ENCODE measurements around the gene CYS1.

CYS1 gene

GRCh38 chr2:10085043-10085667 lies 4.9 kb upstream of the CYS1 start:
- no peak overlapping the region for H3K27ac ChIP-seq
- no peak overlapping the region for H3K4me3 ChIP-seq (IDR thresholded peaks at IDR 0.05; ENCODE audit: insufficient read depth, low read depth, low read length)
- no peaks in the 10 kb centered on the region for H4K20me1 ChIP-seq (ENCODE audit: insufficient read depth)
- H3K79me2 ChIP-seq (ENCODE audit: insufficient read depth, low read depth) = no peaks in the 10 kb centered on the region
- no peak overlapping the region for H2AFZ ChIP-seq (ENCODE audit: low read depth)
- peaks cover 4% of the 10 kb centered on the region for H3K4me1 ChIP-seq (ENCODE audit: low read depth, poor library complexity, severe bottlenecking)
- no peaks in the 10 kb centered on the region for H3K27me3 ChIP-seq (ENCODE audit: insufficient read depth, low read depth)
- no peak overlapping the region for H3K4me2 ChIP-seq
- no peak overlapping the region for H3K9ac ChIP-seq
- TF ChIP-seq, protein P1, sequence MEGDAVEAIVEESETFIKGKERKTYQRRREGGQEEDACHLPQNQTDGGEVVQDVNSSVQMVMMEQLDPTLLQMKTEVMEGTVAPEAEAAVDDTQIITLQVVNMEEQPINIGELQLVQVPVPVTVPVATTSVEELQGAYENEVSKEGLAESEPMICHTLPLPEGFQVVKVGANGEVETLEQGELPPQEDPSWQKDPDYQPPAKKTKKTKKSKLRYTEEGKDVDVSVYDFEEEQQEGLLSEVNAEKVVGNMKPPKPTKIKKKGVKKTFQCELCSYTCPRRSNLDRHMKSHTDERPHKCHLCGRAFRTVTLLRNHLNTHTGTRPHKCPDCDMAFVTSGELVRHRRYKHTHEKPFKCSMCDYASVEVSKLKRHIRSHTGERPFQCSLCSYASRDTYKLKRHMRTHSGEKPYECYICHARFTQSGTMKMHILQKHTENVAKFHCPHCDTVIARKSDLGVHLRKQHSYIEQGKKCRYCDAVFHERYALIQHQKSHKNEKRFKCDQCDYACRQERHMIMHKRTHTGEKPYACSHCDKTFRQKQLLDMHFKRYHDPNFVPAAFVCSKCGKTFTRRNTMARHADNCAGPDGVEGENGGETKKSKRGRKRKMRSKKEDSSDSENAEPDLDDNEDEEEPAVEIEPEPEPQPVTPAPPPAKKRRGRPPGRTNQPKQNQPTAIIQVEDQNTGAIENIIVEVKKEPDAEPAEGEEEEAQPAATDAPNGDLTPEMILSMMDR (conservative IDR thresholded peaks at IDR 0.05; ENCODE audit: low read depth, low read length) = no peak
- H3K36me3 ChIP-seq (ENCODE audit: insufficient read depth) = no peaks in the 10 kb centered on the region

DNA sequence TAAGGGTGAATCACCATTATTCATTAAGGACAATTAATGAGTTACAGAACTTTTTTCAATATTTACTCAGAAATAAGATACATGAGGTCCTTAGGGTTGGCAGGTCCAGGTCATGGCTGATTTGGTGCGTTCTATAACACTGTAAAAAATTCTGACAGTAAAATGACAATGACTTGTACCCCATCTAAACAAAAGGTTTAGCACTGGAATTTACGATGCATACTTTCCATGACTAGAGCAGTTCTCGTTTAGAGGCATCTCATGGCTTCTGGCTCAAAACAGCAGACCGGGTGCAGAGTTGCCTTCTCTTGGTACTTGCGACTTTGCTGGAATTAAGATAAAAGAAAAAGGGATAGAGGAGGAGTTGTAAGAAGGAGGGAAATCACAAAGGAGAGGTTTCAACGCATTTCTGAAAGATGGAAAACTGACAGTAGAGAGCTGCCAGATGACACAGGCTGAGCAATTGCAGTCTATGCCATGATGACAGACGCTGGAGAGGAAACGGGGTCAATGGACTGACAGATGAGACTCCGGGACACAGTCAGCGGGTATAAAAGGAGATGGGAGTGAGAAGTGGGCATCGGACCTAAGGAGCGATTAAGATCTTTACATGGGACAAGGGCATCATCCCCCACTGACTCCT lies 4.1 kb upstream of the CYS1 start:
- Histone ChIP-seq H2AFZ (ENCODE audit: low read depth) (no peak overlapping the region), H3K9ac (no peak overlapping the region), H3K27ac (no peak overlapping the region), H3K79me2 (ENCODE audit: insufficient read depth, low read depth) (no peaks in the 10 kb centered on the region), H3K27me3 (ENCODE audit: insufficient read depth, low read depth) (no peaks in the 10 kb centered on the region), H3K4me1 (ENCODE audit: low read depth, poor library complexity, severe bottlenecking) (peaks cover 4% of the 10 kb centered on the region), H3K36me3 (ENCODE audit: insufficient read depth) (no peaks in the 10 kb centered on the region), H3K4me2 (no peak overlapping the region), H3K4me3 (IDR thresholded peaks at IDR 0.05; ENCODE audit: insufficient read depth, low read depth, low read length) (no peak overlapping the region), H4K20me1 (ENCODE audit: insufficient read depth) (no peaks in the 10 kb centered on the region)
- TF ChIP-seq, protein P1 (conservative IDR thresholded peaks at IDR 0.05; ENCODE audit: low read depth, low read length) = no peak

DNA sequence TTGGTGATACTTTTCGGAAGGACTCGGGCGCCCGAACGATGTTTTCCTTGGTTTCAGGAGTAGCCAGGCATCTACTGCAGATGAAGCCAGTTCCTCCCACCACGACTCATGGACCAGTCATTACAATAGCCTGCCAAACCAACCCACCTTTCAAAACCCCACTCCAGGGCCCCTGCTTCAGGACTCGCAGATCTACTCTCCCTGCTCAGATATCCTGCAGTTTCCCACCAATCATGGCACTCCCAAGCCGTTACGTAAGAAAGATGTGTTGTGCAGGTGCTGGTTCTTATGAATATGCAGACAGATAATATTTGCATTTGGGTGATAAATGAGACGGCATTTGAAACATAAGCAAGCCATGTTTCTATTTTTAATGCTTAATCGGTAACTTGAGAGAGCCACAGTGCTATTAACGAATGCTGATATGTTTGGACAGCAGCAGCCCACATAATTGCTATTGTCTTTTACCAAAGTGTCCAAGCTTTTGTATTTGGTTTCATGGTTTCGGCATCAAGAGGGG lies 3.5 kb upstream of the CYS1 start:
- Histone ChIP-seq H3K4me2 (no peak overlapping the region), H3K36me3 (ENCODE audit: insufficient read depth) (no peaks in the 10 kb centered on the region), H3K27me3 (ENCODE audit: insufficient read depth, low read depth) (no peaks in the 10 kb centered on the region), H4K20me1 (ENCODE audit: insufficient read depth) (no peaks in the 10 kb centered on the region), H3K4me1 (ENCODE audit: low read depth, poor library complexity, severe bottlenecking) (peaks cover 4% of the 10 kb centered on the region), H3K4me3 (IDR thresholded peaks at IDR 0.05; ENCODE audit: insufficient read depth, low read depth, low read length) (no peak overlapping the region), H3K79me2 (ENCODE audit: insufficient read depth, low read depth) (no peaks in the 10 kb centered on the region), H3K9ac (no peak overlapping the region), H3K27ac (no peak overlapping the region), H2AFZ (ENCODE audit: low read depth) (no peak overlapping the region)
- TF ChIP-seq, protein P1 (conservative IDR thresholded peaks at IDR 0.05; ENCODE audit: low read depth, low read length) = no peak

DNA sequence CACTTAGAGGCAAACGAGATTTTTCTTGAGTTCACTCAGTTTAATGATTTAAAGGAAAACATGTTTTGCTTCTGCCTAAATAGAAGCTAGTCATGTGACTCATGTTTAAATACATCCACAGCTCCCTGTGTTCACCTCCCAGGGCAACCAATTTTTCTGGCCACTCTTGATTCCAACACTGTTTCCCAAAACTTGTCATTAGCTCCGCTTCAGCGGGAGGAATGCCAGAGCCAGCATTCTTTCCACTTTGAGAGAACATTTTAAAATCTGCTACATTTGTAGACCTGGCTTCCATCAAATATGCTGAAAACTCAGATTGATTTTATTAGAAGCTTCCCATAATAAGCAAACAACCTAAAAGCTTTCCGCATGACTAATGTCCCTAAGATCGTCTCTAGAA lies 2.8 kb upstream of the CYS1 start:
- peaks cover 4% of the 10 kb centered on the region for H3K4me1 ChIP-seq (ENCODE audit: low read depth, poor library complexity, severe bottlenecking)
- TF ChIP-seq, protein P1 (conservative IDR thresholded peaks at IDR 0.05; ENCODE audit: low read depth, low read length) = no peak

More for the DNA sequence above, 2.8 kb upstream of the CYS1 start:
- Histone ChIP-seq H3K9ac (no peak overlapping the region), H3K4me2 (no peak overlapping the region), H3K27me3 (ENCODE audit: insufficient read depth, low read depth) (no peaks in the 10 kb centered on the region), H3K79me2 (ENCODE audit: insufficient read depth, low read depth) (no peaks in the 10 kb centered on the region), H2AFZ (ENCODE audit: low read depth) (no peak overlapping the region), H4K20me1 (ENCODE audit: insufficient read depth) (no peaks in the 10 kb centered on the region), H3K27ac (no peak overlapping the region), H3K4me3 (IDR thresholded peaks at IDR 0.05; ENCODE audit: insufficient read depth, low read depth, low read length) (no peak overlapping the region), H3K36me3 (ENCODE audit: insufficient read depth) (no peaks in the 10 kb centered on the region)

All from KMS-11 (cell line).